HG03520 (cell line): ENCODE results near the gene NTSR2.

Experiments
- ATAC-seq: cut with Tn5 transposase; IDR thresholded peaks from one replicate; pipeline ENCODE4 v1.9.1; 2021; ENCODE audit warnings: mild to moderate bottlenecking, moderate library complexity; ENCODE audit not compliant: unreplicated experiment

NTSR2 gene

GRCh38 chr2:11630855-11631254 is 39.1 kb downstream of the NTSR2 start:
- ATAC-seq, result no peak

GRCh38 chr2:11629851-11630250 is 40.1 kb downstream of the NTSR2 start:
- no peak for ATAC-seq

GRCh38 chr2:11629215-11629614 is 40.8 kb downstream of the NTSR2 start:
- ATAC-seq, result no peak

- ATAC-seq, result no peak
These were observed 41.3 kb downstream of the NTSR2 start for GRCh38 chr2:11628675-11629074.

- ATAC-seq, result no peak
These were observed 44.3 kb downstream of the NTSR2 start for GRCh38 chr2:11625671-11626070.

GRCh38 chr2:11624893-11625292 is 45.1 kb downstream of the NTSR2 start:
- no peak for ATAC-seq

- no peak for ATAC-seq
These were observed 47.4 kb downstream of the NTSR2 start for GRCh38 chr2:11622611-11623010.

GRCh38 chr2:11621410-11621809 is 48.6 kb downstream of the NTSR2 start:
- no peak for ATAC-seq

GRCh38 chr2:11618708-11619062 is 51.3 kb downstream of the NTSR2 start:
- ATAC-seq, result no peak

GRCh38 chr2:11617984-11618707 is 51.8 kb downstream of the NTSR2 start:
- no peak for ATAC-seq

GRCh38 chr2:11617527-11617926 is 52.5 kb downstream of the NTSR2 start:
- ATAC-seq, result no peak

- no peak for ATAC-seq
These were observed 53.1 kb downstream of the NTSR2 start for GRCh38 chr2:11616851-11617415.

- no peak for ATAC-seq
These were observed 53.8 kb downstream of the NTSR2 start for GRCh38 chr2:11616097-11616687.

- ATAC-seq, result no peak
These were observed 54.8 kb downstream of the NTSR2 start for GRCh38 chr2:11615209-11615608.

GRCh38 chr2:11613297-11613696 is 56.7 kb downstream of the NTSR2 start:
- no peak for ATAC-seq

- no peak for ATAC-seq
These were observed 57.3 kb downstream of the NTSR2 start for GRCh38 chr2:11612553-11613215.

- ATAC-seq, result no peak
These were observed 58.7 kb downstream of the NTSR2 start for GRCh38 chr2:11611251-11611650.

- no peak for ATAC-seq
These were observed 59.3 kb downstream of the NTSR2 start for GRCh38 chr2:11610624-11611242.
